Astrocyte (in vitro differentiated cells and primary cell): ENCODE results near the gene KCNMA1. TPM values are rescaled to one million over a fixed set of nuclear protein-coding genes. Genes with fewer than 3 reads are reported as not detected.

Experiments
- DNase-seq: peaks from one replicate; pipeline ENCODE4 v3.0.0-alpha.2; 2010; ENCODE audit warnings: low read depth
- FAIRE-seq: peaks from 2 replicates; lab custom pipeline; 2011; peaks lifted over from hg19 to GRCh38; lab: Jason Lieb, UNC
- H2AFZ ChIP-seq: 2 replicates; pipeline ENCODE4 v1.6.0; 2012; ENCODE audit warnings: low read depth, low read length, inconsistent platforms
- H3K27ac ChIP-seq: 2 replicates; pipeline ENCODE4 v1.5.1; 2011; ENCODE audit warnings: low read depth, low read length, inconsistent platforms
- H3K27me3 ChIP-seq: 2 replicates; pipeline ENCODE4 v1.6.0; 2011; ENCODE audit warnings: low read length, inconsistent platforms; ENCODE audit not compliant: insufficient read depth
- H3K36me3 ChIP-seq: 2 replicates; pipeline ENCODE4 v1.5.1; 2011; ENCODE audit warnings: low read length, inconsistent platforms; ENCODE audit not compliant: insufficient read depth
- H3K4me1 ChIP-seq: 2 replicates; pipeline ENCODE4 v1.5.1; 2011; ENCODE audit warnings: low read length, inconsistent platforms; ENCODE audit not compliant: insufficient read depth
- H3K4me2 ChIP-seq: 2 replicates; pipeline ENCODE4 v1.6.0; 2012; ENCODE audit warnings: low read length, inconsistent platforms
- H3K4me3 ChIP-seq: 2 replicates; pipeline ENCODE4 v1.5.1; 2011; ENCODE audit warnings: low read depth, mild to moderate bottlenecking, low read length, inconsistent platforms; ENCODE audit not compliant: insufficient read depth
- H3K79me2 ChIP-seq: 2 replicates; pipeline ENCODE4 v1.6.0; 2012; ENCODE audit warnings: mild to moderate bottlenecking, low read length, inconsistent platforms; ENCODE audit not compliant: insufficient read depth
- H3K9ac ChIP-seq: 2 replicates; pipeline ENCODE4 v1.6.0; 2012; ENCODE audit warnings: mild to moderate bottlenecking, low read length, inconsistent platforms
- H3K9me3 ChIP-seq: 2 replicates; pipeline ENCODE4 v1.5.1; 2012; ENCODE audit warnings: low read depth, mild to moderate bottlenecking, low read length, inconsistent platforms; ENCODE audit not compliant: insufficient read depth
- H4K20me1 ChIP-seq: 2 replicates; pipeline ENCODE4 v1.6.0; 2012; ENCODE audit warnings: low read length, inconsistent platforms; ENCODE audit not compliant: insufficient read depth
- H3K27ac Mint-ChIP-seq: one replicate; pipeline ENCODE4 v1.8.0; 2021; ENCODE audit warnings: mild to moderate bottlenecking, mixed read lengths; ENCODE audit not compliant: unreplicated experiment
- H3K27me3 Mint-ChIP-seq: one replicate; pipeline ENCODE4 v1.8.0; 2021; ENCODE audit warnings: low read depth, mixed read lengths; ENCODE audit not compliant: unreplicated experiment
- H3K36me3 Mint-ChIP-seq: one replicate; pipeline ENCODE4 v1.8.0; 2021; ENCODE audit warnings: low read depth, mixed read lengths; ENCODE audit not compliant: unreplicated experiment
- H3K4me1 Mint-ChIP-seq: one replicate; pipeline ENCODE4 v1.8.0; 2021; ENCODE audit warnings: low read depth, mixed read lengths; ENCODE audit not compliant: unreplicated experiment
- H3K4me3 Mint-ChIP-seq: one replicate; pipeline ENCODE4 v1.8.0; 2021; ENCODE audit warnings: mild to moderate bottlenecking, moderate library complexity, mixed read lengths; ENCODE audit not compliant: unreplicated experiment
- H3K9me3 Mint-ChIP-seq: one replicate; pipeline ENCODE4 v1.8.0; 2021; ENCODE audit warnings: mild to moderate bottlenecking, mixed read lengths; ENCODE audit not compliant: unreplicated experiment
- CTCF ChIP-seq: IDR thresholded peaks from 2 replicates; pipeline ENCODE4 v1.5.1; 2011; ENCODE audit warnings: low read depth, mild to moderate bottlenecking, inconsistent platforms, low read length, moderate library complexity; ENCODE audit not compliant: insufficient read depth
- EZH2 ChIP-seq: IDR thresholded peaks from 2 replicates; pipeline ENCODE4 v1.6.1; 2012; ENCODE audit warnings: mild to moderate bottlenecking, low read length, inconsistent platforms; ENCODE audit not compliant: insufficient read depth
- total RNA-seq: library from RNA; stranded (reverse); gene quantifications from 2 replicates; pipeline ENCODE4 v1.2.1, GENCODE V29; 2021

KCNMA1 gene
- total RNA-seq, 1 donor from 2014 or later = 45.8 TPM

- FAIRE-seq = no peak
- TF ChIP-seq EZH2 = no peak
- TF ChIP-seq CTCF = no peak
- Mint-ChIP-seq H3K4me1 (peaks cover 16% of the 10 kb centered on the region), H3K9me3 (no peaks in the 10 kb centered on the region), H3K27me3 (no peaks in the 10 kb centered on the region), H3K36me3 (no peaks in the 10 kb centered on the region), H3K4me3 (no peak overlapping the region), H3K27ac (no peak overlapping the region)
- DNase-seq = no peak
- H3K36me3 ChIP-seq = no peaks in the 10 kb centered on the region
- H4K20me1 ChIP-seq = no peaks in the 10 kb centered on the region
- no peak overlapping the region for H3K9ac ChIP-seq
- no peak overlapping the region for H3K4me2 ChIP-seq
- H2AFZ ChIP-seq = no peak overlapping the region
- H3K27me3 ChIP-seq = no peaks in the 10 kb centered on the region
- peaks cover 17% of the 10 kb centered on the region for H3K4me1 ChIP-seq
- no peak overlapping the region for H3K4me3 ChIP-seq
- no peaks in the 10 kb centered on the region for H3K79me2 ChIP-seq
- H3K9me3 ChIP-seq = no peaks in the 10 kb centered on the region
- H3K27ac ChIP-seq = no peak overlapping the region
Measured at GRCh38 chr10:77381750-77382149, 255.9 kb downstream of the KCNMA1 start.

GRCh38 chr10:77380723-77381122 is 256.9 kb downstream of the KCNMA1 start:
- peaks cover 9% of the 10 kb centered on the region for H3K4me1 ChIP-seq
- no peaks in the 10 kb centered on the region for H3K27me3 Mint-ChIP-seq
- FAIRE-seq = no peak
- H3K27ac ChIP-seq = no peak overlapping the region
- TF ChIP-seq EZH2 = no peak
- no peak for TF ChIP-seq CTCF
- H4K20me1 ChIP-seq = no peaks in the 10 kb centered on the region
- no peak for DNase-seq
- H3K27ac Mint-ChIP-seq = no peak overlapping the region
- H3K4me3 Mint-ChIP-seq = no peak overlapping the region
- no peak overlapping the region for H3K4me3 ChIP-seq
- H2AFZ ChIP-seq = no peak overlapping the region
- H3K9me3 ChIP-seq = no peaks in the 10 kb centered on the region
- no peak overlapping the region for H3K9ac ChIP-seq
- H3K9me3 Mint-ChIP-seq = no peaks in the 10 kb centered on the region
- H3K4me1 Mint-ChIP-seq = peaks cover 10% of the 10 kb centered on the region
- no peak overlapping the region for H3K4me2 ChIP-seq
- no peaks in the 10 kb centered on the region for H3K36me3 ChIP-seq
- H3K36me3 Mint-ChIP-seq = peaks cover 2% of the 10 kb centered on the region
- no peaks in the 10 kb centered on the region for H3K27me3 ChIP-seq
- H3K79me2 ChIP-seq = no peaks in the 10 kb centered on the region

- no peaks in the 10 kb centered on the region for H3K27me3 ChIP-seq
- Mint-ChIP-seq H3K4me1 (peaks cover 10% of the 10 kb centered on the region), H3K27me3 (no peaks in the 10 kb centered on the region), H3K9me3 (no peaks in the 10 kb centered on the region), H3K4me3 (no peak overlapping the region), H3K36me3 (peaks cover 2% of the 10 kb centered on the region), H3K27ac (no peak overlapping the region)
- no peaks in the 10 kb centered on the region for H3K9me3 ChIP-seq
- H3K79me2 ChIP-seq = no peaks in the 10 kb centered on the region
- peaks cover 9% of the 10 kb centered on the region for H3K4me1 ChIP-seq
- no peak overlapping the region for H3K9ac ChIP-seq
- H3K4me2 ChIP-seq = no peak overlapping the region
- TF ChIP-seq EZH2 (no peak), CTCF (no peak)
- no peak overlapping the region for H2AFZ ChIP-seq
- H3K27ac ChIP-seq = no peak overlapping the region
- no peaks in the 10 kb centered on the region for H4K20me1 ChIP-seq
- DNase-seq = no peak
- H3K36me3 ChIP-seq = no peaks in the 10 kb centered on the region
- FAIRE-seq = no peak
- no peak overlapping the region for H3K4me3 ChIP-seq
Measured at GRCh38 chr10:77380191-77380590, 257.4 kb downstream of the KCNMA1 start.
